GM06990 (cell line): Measurements from ENCODE around the gene SLC16A1.

Experiments used
- DNase-seq: peaks from one replicate; pipeline ENCODE4 v3.0.0-alpha.2; 2011; ENCODE audit not compliant: insufficient read length; ENCODE audit errors: extremely low read depth
- H3K27me3 ChIP-seq: replicated peaks from 2 replicates; pipeline ENCODE4 v1.6.0; 2011; ENCODE audit warnings: low read length; ENCODE audit not compliant: control insufficient read depth, insufficient read depth
- H3K36me3 ChIP-seq: 2 replicates; pipeline ENCODE4 v1.5.1; 2011; ENCODE audit warnings: low read length; ENCODE audit not compliant: control insufficient read depth, insufficient read depth
- H3K4me3 ChIP-seq: replicated peaks from 2 replicates; pipeline ENCODE4 v1.5.1; 2011; ENCODE audit warnings: low read depth, mild to moderate bottlenecking, control low read depth, low read length
- TF ChIP-seq, protein P1 (sequence below): IDR thresholded peaks from 2 replicates; pipeline ENCODE4 v1.5.1; 2011; ENCODE audit warnings: low read length, control low read depth, mild to moderate bottlenecking, inconsistent platforms; ENCODE audit not compliant: insufficient read depth, poor library complexity, severe bottlenecking

The SLC16A1 gene

DNA sequence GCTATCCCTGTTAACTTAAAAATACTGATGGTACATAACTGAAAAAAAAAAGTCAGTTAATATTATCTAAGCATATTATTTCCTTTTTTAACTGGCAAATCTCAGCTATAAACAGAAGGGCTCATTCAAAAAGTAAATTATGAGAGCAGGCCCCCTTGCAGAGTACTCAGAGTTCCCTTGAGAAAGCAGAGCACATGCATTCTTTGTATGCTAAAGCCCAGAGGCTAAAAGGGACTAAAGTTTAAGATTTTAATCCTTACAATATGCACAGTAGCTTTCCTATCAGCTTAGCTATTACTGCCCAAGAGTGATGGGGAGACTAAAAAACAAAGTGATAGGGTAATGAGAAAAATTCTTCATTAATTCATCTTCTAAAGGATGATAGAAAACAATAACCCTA, 18.5 kb downstream of the SLC16A1 start:
- Histone ChIP-seq H3K27me3 (no peaks in the 10 kb centered on the region), H3K36me3 (no peaks in the 10 kb centered on the region), H3K4me3 (no peak overlapping the region)
- no peak for DNase-seq
- TF ChIP-seq, protein P1, sequence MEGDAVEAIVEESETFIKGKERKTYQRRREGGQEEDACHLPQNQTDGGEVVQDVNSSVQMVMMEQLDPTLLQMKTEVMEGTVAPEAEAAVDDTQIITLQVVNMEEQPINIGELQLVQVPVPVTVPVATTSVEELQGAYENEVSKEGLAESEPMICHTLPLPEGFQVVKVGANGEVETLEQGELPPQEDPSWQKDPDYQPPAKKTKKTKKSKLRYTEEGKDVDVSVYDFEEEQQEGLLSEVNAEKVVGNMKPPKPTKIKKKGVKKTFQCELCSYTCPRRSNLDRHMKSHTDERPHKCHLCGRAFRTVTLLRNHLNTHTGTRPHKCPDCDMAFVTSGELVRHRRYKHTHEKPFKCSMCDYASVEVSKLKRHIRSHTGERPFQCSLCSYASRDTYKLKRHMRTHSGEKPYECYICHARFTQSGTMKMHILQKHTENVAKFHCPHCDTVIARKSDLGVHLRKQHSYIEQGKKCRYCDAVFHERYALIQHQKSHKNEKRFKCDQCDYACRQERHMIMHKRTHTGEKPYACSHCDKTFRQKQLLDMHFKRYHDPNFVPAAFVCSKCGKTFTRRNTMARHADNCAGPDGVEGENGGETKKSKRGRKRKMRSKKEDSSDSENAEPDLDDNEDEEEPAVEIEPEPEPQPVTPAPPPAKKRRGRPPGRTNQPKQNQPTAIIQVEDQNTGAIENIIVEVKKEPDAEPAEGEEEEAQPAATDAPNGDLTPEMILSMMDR = no peak

DNA sequence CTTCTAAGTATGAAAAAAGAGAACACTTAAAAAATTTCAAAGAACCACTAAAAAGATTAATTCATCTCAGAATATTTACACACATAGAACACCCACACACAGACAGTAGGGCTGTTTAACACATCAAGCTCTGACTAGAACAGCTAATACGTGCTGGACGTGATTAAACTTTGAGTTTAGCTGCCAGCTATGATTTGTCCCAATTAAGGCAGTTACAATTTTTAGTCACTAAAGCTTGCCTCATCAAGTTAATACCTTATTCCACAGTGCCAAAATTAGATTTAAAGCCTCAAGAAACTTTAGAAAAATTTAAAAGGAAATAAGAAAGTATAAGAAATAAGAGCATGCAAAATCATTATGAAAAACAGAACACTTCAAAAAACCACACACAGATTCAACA, 18.9 kb downstream of the SLC16A1 start:
- Histone ChIP-seq H3K27me3 (no peaks in the 10 kb centered on the region), H3K4me3 (no peak overlapping the region), H3K36me3 (no peaks in the 10 kb centered on the region)
- TF ChIP-seq, protein P1 = no peak
- no peak for DNase-seq

DNA sequence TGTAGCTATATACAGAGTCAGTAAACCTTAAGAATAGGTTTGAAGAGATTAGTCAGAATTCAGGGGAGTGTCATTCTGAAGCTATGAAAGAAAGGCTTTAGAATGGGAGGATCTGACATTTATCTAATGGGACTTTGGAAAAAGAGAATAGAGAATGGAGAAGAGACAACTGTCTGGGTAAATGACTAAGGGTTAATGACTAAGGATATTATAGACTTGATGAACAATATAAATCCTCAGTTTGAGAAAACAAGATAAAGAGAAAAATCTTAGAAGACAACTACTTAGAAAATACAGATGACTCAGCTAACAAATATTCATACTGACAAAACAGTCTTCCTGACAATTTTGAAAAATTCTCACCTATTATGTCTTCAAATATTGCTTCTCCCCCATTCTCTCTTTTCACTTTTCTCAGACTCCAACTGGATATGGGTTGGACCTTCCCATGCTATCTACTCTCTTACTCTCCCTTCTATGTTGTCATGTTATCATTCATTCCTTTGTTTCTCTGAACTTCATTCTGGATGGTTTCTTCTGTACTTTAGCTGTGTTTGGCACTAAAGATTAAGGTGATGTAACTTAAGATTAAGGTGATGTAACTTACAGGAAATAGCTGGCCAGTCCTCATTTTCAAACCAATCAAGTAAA, 20.4 kb downstream of the SLC16A1 start:
- Histone ChIP-seq H3K4me3 (no peak overlapping the region), H3K27me3 (no peaks in the 10 kb centered on the region), H3K36me3 (no peaks in the 10 kb centered on the region)
- no peak for DNase-seq
- TF ChIP-seq, protein P1 = no peak

DNA sequence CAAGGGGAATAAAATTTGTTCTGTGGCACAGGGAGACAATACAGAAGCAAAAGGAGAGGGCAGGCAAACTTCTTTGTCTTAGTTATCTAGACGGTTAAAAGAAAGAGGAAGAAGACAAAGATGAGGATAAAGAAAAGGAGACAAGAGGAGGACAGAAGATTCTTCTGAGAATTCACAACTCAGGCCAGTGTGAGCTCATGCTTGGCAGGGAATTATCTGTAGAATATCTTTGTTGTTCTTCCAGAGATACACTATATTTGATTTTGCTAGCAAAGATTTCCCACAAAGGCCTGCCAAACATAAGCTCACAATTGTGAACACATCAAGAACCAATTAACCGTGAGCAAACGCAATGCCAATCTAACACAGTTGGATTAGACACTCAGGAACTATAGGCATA, 21.4 kb downstream of the SLC16A1 start:
- Histone ChIP-seq H3K36me3 (no peaks in the 10 kb centered on the region), H3K4me3 (no peak overlapping the region), H3K27me3 (no peaks in the 10 kb centered on the region)
- TF ChIP-seq, protein P1 = no peak
- DNase-seq = no peak

DNA sequence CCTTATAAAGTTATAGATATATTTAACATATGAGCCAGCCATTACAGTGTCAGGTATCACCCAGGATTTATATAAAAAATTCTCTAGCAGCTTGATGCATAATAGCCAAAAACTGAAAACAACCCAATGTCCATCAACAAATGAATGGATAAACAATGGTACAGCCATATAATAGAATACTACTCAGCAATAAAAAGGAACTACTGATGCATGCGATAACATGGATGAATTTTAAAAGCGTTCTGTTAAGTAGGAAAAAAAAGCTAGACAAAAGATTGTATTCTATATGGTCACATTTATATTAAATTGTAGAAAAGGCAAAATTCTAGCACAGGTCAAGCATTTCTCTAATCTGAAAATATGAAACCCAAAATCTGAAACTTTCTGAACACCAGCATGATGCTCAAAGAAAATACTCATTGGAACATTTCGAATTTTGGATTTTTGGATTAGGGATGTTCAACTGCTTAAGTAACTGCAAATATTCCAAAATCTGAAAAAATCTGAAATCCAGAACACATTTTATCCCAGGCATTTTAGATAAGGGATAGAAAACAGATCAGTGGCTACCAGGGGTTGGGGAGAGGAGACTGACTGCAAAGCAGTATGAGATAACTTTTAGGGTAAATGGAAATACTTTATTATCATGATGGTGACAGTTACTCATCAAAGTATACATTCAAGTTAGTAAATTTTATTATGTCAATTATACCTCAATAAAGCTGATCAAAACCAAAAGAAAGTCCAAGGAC, 22.0 kb downstream of the SLC16A1 start:
- no peak overlapping the region for H3K4me3 ChIP-seq
- no peak for DNase-seq
- TF ChIP-seq, protein P1 = no peak
- H3K36me3 ChIP-seq = no peaks in the 10 kb centered on the region
- H3K27me3 ChIP-seq = no peaks in the 10 kb centered on the region
